ENCODE measurements around the gene ZNF746.
"Not testable (repeated sequence)": the region's sequence is repeated elsewhere in the genome, so short reads cannot be mapped to it uniquely, and the experiment has no call there.

ZNF746 gene

DNA sequence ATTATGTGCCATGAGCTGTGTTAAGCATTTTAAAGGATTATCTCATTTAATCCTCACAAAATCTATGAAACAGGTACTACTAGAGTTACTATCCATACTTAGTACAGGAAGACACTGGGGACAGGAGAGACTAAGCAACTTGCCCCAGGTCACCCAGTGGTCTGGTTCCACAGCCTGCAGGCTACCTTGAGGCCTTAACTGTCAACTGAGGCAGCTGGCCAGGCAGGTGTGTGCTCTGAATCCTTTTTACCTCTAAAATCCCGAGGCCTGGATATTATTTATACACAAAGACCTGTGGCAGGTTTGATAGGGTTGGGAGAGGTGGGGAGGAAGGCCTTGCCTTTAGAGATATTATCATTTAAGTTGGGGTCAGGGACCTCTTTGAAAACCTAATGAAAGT is 39.8 kb downstream of the ZNF746 start:
- no peak for DNase-seq

DNA sequence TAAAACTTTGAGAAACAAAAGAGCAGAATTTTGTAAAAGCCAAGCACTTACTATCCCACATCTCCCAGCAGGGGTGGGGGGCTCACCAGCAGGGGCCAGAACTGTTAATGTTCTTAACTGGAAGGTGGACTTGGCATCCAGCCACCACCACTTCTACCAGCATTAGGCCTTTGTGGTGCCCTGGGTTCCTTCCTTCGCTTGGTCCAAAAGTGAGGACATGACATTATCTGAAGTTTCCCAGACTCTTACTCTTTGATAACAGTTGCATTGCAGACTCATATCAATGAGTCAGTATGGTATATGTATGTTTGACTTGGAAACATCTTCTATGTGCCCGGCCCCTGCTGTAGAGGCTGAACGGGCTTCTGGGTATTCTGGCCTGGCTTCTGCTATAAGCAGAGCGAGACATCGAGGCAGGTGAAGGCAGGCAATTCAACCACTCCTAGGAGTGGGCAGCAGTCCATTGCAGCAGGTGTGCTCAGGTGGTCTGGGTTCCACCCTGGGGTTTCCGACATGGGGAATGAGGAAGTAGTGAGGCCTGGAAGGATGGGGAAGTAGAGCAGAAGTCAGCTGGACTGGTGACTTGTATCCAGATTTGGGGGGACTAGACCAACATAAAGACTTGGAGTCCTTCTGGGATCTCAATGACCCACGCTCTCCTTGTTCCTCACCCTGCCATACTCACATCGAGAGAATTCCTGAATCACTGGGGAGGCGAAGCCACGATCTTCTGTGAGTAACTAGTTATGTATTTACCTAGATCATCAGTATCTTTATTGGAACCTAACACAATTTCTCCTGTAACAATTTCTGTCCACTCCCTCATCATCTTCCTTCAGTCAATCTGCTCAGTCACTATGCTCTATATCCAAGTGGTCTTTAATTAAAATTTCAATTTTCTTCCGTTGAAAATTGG is 40.8 kb downstream of the ZNF746 start:
- no peak for DNase-seq

- no peak for DNase-seq
Observed at GRCh38 chr7:149455175-149455950, 42.2 kb downstream of the ZNF746 start.

GRCh38 chr7:149454750-149455149 is 42.9 kb downstream of the ZNF746 start:
- DNase-seq = no peak

DNA sequence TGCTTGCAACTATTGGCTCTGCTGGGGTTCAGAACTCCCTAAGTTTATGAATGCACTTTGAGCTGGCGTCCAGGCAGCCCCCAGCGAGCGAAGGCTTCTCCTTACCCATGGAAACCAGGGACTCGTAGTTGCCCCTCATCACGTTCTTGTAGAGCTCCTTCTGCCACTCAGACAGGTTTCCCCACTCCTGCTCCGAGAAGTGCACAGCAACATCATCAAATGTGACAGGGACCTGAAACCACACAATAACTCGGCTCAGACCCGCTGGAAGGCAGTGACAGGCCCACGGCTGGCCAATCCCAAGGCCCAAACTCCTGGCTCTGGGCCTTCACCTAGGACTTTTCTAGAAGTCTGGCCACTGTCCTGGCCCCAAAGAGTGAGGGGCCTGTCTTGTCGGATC is 43.6 kb downstream of the ZNF746 start:
- DNase-seq = no peak

- no peak for DNase-seq
Observed at GRCh38 chr7:149450821-149451220, 46.8 kb downstream of the ZNF746 start.

DNA sequence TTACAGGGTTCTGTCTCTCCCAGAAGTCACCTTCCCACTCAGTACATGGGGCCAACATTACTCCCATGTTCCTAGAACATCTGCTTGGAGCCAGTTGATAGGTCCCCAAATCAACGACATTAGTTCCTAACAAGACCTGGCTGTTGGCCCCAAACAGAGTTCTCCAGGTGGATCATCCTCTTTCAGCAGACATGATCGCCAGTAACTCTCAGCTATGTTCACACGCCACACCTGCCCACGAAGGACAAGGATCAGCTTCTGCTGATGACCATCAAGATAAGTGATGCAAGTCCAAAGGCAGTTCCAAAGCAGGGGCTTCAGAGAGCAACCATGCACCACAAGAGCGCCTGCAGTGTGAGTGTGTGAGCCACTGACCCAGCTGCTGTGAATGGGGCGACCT is 47.7 kb downstream of the ZNF746 start:
- DNase-seq = no peak

- DNase-seq = no peak
Observed at GRCh38 chr7:149448961-149449360, 48.6 kb downstream of the ZNF746 start.

- not testable (repeated sequence) for DNase-seq
Observed at GRCh38 chr7:149446026-149446425, 51.6 kb downstream of the ZNF746 start.

DNA sequence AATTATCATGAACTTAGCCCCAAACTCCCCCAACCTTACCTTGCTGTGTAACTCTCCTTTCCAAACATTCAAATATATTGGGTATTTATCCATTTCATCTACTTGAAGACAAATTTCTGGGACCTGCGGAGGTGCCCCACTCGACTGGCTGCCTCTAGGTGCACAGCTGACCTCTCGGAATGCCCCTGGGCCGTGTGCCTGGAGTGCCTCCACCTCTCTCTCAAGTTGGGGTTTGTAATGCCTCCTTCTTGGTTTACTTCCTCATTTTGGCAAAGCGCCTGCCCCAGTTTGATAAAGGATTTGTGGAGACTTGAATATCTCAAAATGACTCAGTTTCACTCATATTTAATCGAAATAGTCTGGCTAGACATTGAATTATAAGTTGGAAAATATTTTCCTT is 53.3 kb downstream of the ZNF746 start:
- no peak for DNase-seq

DNA sequence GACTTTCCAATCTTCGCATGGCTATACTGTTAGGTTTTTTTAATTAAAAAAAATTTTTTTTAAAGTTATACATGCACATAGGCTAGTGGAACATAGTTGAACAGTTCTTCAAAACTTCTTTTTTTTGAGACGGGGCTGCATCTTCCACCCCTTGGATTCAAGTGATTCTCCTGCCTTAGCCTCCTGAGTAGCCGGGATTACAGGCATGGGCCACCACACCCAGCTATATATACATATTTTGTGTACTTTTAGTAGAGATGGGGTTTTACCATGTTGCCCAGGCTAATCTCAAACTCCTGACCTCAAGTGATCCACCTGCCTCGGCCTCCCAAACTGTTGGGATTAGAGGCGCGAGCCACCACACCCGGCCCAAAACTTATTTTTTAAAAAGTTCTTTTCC is 54.1 kb downstream of the ZNF746 start:
- no peak for DNase-seq

GRCh38 chr7:149442924-149443323 is 54.7 kb downstream of the ZNF746 start:
- DNase-seq = no peak

- no peak for DNase-seq
Observed at GRCh38 chr7:149440222-149440621, 57.4 kb downstream of the ZNF746 start.

- no peak for DNase-seq
Observed at GRCh38 chr7:149436358-149436757, 61.3 kb downstream of the ZNF746 start.

DNA sequence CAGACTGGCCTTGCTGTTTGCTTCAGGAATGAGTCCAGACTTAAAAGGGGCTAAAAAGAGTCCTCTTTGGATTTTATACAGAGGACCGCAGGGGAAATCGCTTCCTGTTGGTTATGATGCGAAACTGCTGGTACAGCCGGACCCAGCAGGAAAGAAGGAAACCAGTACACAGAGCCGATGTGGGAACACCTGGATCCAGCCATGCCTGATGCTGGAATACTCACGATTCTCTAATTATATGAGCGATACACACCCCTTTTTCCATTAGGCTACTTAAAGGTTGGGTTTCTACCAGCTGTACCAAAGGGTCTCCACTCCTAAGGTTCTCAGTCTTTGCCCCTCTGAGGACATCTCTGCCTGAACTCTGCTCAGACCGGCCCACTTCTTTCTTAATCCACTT is 64.5 kb downstream of the ZNF746 start:
- no peak for DNase-seq

GRCh38 chr7:149432121-149432691 is 65.4 kb downstream of the ZNF746 start:
- no peak for DNase-seq

- DNase-seq = no peak
Observed at GRCh38 chr7:149431486-149432120, 66.0 kb downstream of the ZNF746 start.

DNA sequence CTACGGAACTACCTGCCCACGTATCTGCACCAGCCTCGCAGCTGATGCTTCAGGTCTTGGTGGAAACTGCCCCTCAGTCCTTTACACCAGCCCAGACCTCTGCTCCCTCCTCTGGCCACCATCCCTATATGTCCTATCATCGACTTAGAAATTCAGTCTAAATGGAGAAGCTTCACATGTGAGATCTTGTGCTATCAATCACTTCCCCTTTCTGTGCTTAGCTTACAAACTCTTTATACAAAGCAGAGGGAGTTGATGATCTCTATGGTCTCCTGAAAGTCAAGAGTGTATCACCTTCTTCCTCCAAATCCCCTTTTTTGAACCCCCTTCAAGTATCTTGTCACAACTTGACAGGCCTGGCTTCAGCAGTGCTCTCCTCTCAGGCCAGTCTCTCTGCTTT is 67.4 kb downstream of the ZNF746 start:
- no peak for DNase-seq

DNA sequence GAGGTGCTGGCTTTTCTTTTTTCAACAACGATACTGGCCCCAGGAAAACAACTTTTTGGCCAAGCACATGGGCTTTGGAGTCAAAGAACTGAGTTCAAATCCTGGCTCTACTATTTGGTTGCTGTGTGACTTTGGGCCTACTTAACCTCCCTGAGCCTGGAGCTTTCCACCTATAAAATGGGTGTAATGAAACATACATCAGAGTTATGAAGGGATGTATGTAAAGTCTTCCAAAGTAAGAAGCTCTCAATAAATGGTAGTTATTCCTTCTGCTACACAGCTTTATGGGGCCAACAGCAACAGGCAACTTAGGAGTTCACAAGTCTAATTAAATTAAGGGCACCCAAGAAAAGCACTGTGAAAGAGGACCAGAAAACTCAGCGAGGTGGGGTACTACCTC is 69.7 kb downstream of the ZNF746 start:
- DNase-seq = no peak

- no peak for DNase-seq
Observed at GRCh38 chr7:149427096-149427680, 70.4 kb downstream of the ZNF746 start.

- DNase-seq = no peak
Observed at GRCh38 chr7:149423449-149424110, 74.0 kb downstream of the ZNF746 start.

GRCh38 chr7:149422914-149423301 is 74.7 kb downstream of the ZNF746 start:
- DNase-seq = no peak

All from DMS79 (cell line).